NCI-H187 (cell line): Measurements from ENCODE around the gene ABLIM3.

Source experiments
- DNase-seq, 2 experiments: peaks; one replicate each; lab custom pipeline; 2025; lab: John Stamatoyannopoulos, UW

The ABLIM3 gene

GRCh38 chr5:149309354-149309753, 168.1 kb downstream of the ABLIM3 start:
- DNase-seq: no peak
